WTC11 (cell line): ENCODE measurements around the gene SNX18. TPM values are rescaled to one million over a fixed set of nuclear protein-coding genes. Genes with fewer than 3 reads are reported as not detected.

Source experiments
- ATF1 ChIP-seq: sonication (generic); formaldehyde crosslinking; IDR thresholded peaks from 2 replicates; pipeline ENCODE4 v1.8.1; 2023; ENCODE audit warnings: mild to moderate bottlenecking, moderate library complexity, missing genetic modification reagents
- ATF3 ChIP-seq: sonication (generic); formaldehyde crosslinking; conservative IDR thresholded peaks from 2 replicates; pipeline ENCODE4 v1.8.1; 2022; ENCODE audit warnings: mild to moderate bottlenecking, missing genetic modification reagents
- CREB1 ChIP-seq: sonication (generic); formaldehyde crosslinking; IDR thresholded peaks from 2 replicates; pipeline ENCODE4 v1.8.0; 2023; ENCODE audit warnings: mild to moderate bottlenecking, missing genetic modification reagents
- ESRRA ChIP-seq: sonication (generic); formaldehyde crosslinking; IDR thresholded peaks from 2 replicates; pipeline ENCODE4 v1.8.1; 2022; ENCODE audit warnings: mild to moderate bottlenecking, missing genetic modification reagents, borderline replicate concordance
- JUN ChIP-seq: sonication (generic); formaldehyde crosslinking; IDR thresholded peaks from 2 replicates; pipeline ENCODE4 v1.8.0; 2023; ENCODE audit warnings: mild to moderate bottlenecking, missing genetic modification reagents
- NR1H2 ChIP-seq: sonication (generic); formaldehyde crosslinking; IDR thresholded peaks from 2 replicates; pipeline ENCODE4 v1.9.0; 2021; ENCODE audit warnings: mild to moderate bottlenecking, moderate library complexity, missing genetic modification reagents
- NR2C2 ChIP-seq: sonication (generic); formaldehyde crosslinking; IDR thresholded peaks from 2 replicates; pipeline ENCODE4 v1.8.0; 2022; ENCODE audit warnings: mild to moderate bottlenecking, missing genetic modification reagents
- NR3C1 ChIP-seq: sonication (generic); formaldehyde crosslinking; conservative IDR thresholded peaks from 2 replicates; pipeline ENCODE4 v1.8.1; 2023; ENCODE audit warnings: low read depth, mild to moderate bottlenecking, missing genetic modification reagents
- RORB ChIP-seq: fragments of 250-450 bp; sonication (Bioruptor Pico); IDR thresholded peaks from 2 replicates; pipeline ENCODE4 v1.9.0; 2021; ENCODE audit warnings: mild to moderate bottlenecking
- STAT6 ChIP-seq: sonication (generic); formaldehyde crosslinking; conservative IDR thresholded peaks from 2 replicates; pipeline ENCODE4 v1.8.1; 2023; ENCODE audit warnings: mild to moderate bottlenecking, low read depth, missing genetic modification reagents, moderate library complexity
- TP53 ChIP-seq: sonication (generic); formaldehyde crosslinking; IDR thresholded peaks from 2 replicates; pipeline ENCODE4 v1.8.1; 2023; ENCODE audit warnings: mild to moderate bottlenecking, missing genetic modification reagents
- ZNF121 ChIP-seq: sonication (generic); formaldehyde crosslinking; IDR thresholded peaks from 2 replicates; pipeline ENCODE4 v1.8.0; 2023; ENCODE audit warnings: missing genetic modification reagents
- ZNF138 ChIP-seq: sonication (generic); formaldehyde crosslinking; conservative IDR thresholded peaks from 2 replicates; pipeline ENCODE4 v1.8.1; 2022; ENCODE audit warnings: mild to moderate bottlenecking, moderate library complexity, missing genetic modification reagents
- ZNF263 ChIP-seq: sonication (generic); formaldehyde crosslinking; IDR thresholded peaks from 2 replicates; pipeline ENCODE4 v1.8.1; 2022; ENCODE audit warnings: low read depth, mild to moderate bottlenecking, moderate library complexity, missing genetic modification reagents
- ZNF396 ChIP-seq: fragments of 250-450 bp; sonication (Bioruptor Pico); IDR thresholded peaks from 2 replicates; pipeline ENCODE4 v1.8.0; 2021; ENCODE audit warnings: mild to moderate bottlenecking, moderate library complexity, borderline replicate concordance
- ZNF416 ChIP-seq: fragments of 250-450 bp; sonication (Bioruptor Pico); IDR thresholded peaks from 2 replicates; pipeline ENCODE4 v1.9.0; 2021; ENCODE audit warnings: mild to moderate bottlenecking, inconsistent platforms
- total RNA-seq: library from RNA; stranded (reverse); gene quantifications from 3 replicates; pipeline ENCODE4 v1.2.3, GENCODE V29; 2021
- TF ChIP-seq, protein P1 (sequence below): sonication (generic); formaldehyde crosslinking; IDR thresholded peaks from 2 replicates; pipeline ENCODE4 v1.8.1; 2022; ENCODE audit warnings: missing genetic modification reagents, borderline replicate concordance
- TF ChIP-seq, protein P2 (sequence below): sonication (generic); formaldehyde crosslinking; IDR thresholded peaks from 2 replicates; pipeline ENCODE4 v1.8.1; 2023; ENCODE audit warnings: mild to moderate bottlenecking, missing genetic modification reagents
- TF ChIP-seq, protein P3 (sequence below): sonication (generic); formaldehyde crosslinking; IDR thresholded peaks from 2 replicates; pipeline ENCODE4 v1.8.0; 2022; ENCODE audit warnings: mild to moderate bottlenecking, missing genetic modification reagents
- TF ChIP-seq, protein P4 (sequence below): sonication (generic); formaldehyde crosslinking; IDR thresholded peaks from 2 replicates; pipeline ENCODE4 v1.8.1; 2022; ENCODE audit warnings: low read depth, missing genetic modification reagents, borderline replicate concordance
- TF ChIP-seq, protein P5 (sequence below): sonication (generic); formaldehyde crosslinking; IDR thresholded peaks from 2 replicates; pipeline ENCODE4 v1.8.1; 2022; ENCODE audit warnings: mild to moderate bottlenecking, missing genetic modification reagents, moderate library complexity, borderline replicate concordance
- TF ChIP-seq, protein P6 (sequence below): sonication (generic); formaldehyde crosslinking; IDR thresholded peaks from 2 replicates; pipeline ENCODE4 v1.8.1; 2023; ENCODE audit warnings: mild to moderate bottlenecking, missing genetic modification reagents
- TF ChIP-seq, protein P7 (sequence below): fragments of 250-450 bp; sonication (Bioruptor Pico); conservative IDR thresholded peaks from 2 replicates; pipeline ENCODE4 v1.9.0; 2021; ENCODE audit warnings: mild to moderate bottlenecking

Gene SNX18
- total RNA-seq, 1 experiment from 2014 or later, result 24.6 TPM

GRCh38 chr5:54517512-54518145, at the start of gene SNX18 (continued):
- TF ChIP-seq, protein P1, sequence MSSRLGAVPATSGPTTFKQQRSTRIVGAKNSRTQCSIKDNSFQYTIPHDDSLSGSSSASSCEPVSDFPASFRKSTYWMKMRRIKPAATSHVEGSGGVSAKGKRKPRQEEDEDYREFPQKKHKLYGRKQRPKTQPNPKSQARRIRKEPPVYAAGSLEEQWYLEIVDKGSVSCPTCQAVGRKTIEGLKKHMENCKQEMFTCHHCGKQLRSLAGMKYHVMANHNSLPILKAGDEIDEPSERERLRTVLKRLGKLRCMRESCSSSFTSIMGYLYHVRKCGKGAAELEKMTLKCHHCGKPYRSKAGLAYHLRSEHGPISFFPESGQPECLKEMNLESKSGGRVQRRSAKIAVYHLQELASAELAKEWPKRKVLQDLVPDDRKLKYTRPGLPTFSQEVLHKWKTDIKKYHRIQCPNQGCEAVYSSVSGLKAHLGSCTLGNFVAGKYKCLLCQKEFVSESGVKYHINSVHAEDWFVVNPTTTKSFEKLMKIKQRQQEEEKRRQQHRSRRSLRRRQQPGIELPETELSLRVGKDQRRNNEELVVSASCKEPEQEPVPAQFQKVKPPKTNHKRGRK (CRISPR knock-in tag), result no peak
- TF ChIP-seq, protein P2, sequence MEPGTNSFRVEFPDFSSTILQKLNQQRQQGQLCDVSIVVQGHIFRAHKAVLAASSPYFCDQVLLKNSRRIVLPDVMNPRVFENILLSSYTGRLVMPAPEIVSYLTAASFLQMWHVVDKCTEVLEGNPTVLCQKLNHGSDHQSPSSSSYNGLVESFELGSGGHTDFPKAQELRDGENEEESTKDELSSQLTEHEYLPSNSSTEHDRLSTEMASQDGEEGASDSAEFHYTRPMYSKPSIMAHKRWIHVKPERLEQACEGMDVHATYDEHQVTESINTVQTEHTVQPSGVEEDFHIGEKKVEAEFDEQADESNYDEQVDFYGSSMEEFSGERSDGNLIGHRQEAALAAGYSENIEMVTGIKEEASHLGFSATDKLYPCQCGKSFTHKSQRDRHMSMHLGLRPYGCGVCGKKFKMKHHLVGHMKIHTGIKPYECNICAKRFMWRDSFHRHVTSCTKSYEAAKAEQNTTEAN, result no peak
- no peak for TF ChIP-seq ATF1 (CRISPR knock-in tag)
- no peak for TF ChIP-seq CREB1
- TF ChIP-seq ATF3, result no peak
- no peak for TF ChIP-seq ZNF396
- no peak for TF ChIP-seq NR3C1
- no peak for TF ChIP-seq ZNF263 (CRISPR knock-in tag)
- no peak for TF ChIP-seq RORB
- TF ChIP-seq JUN, result 0 out of 2 replicates have a peak, but pooled peaks have one; percentile 74
- TF ChIP-seq, protein P3, sequence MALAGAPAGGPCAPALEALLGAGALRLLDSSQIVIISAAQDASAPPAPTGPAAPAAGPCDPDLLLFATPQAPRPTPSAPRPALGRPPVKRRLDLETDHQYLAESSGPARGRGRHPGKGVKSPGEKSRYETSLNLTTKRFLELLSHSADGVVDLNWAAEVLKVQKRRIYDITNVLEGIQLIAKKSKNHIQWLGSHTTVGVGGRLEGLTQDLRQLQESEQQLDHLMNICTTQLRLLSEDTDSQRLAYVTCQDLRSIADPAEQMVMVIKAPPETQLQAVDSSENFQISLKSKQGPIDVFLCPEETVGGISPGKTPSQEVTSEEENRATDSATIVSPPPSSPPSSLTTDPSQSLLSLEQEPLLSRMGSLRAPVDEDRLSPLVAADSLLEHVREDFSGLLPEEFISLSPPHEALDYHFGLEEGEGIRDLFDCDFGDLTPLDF, result no peak
- TF ChIP-seq ZNF138 (CRISPR knock-in tag), result no peak
- no peak for TF ChIP-seq STAT6 (CRISPR knock-in tag)
- no peak for TF ChIP-seq NR2C2 (CRISPR knock-in tag)
- no peak for TF ChIP-seq NR1H2 (CRISPR knock-in tag)
- TF ChIP-seq, protein P4, sequence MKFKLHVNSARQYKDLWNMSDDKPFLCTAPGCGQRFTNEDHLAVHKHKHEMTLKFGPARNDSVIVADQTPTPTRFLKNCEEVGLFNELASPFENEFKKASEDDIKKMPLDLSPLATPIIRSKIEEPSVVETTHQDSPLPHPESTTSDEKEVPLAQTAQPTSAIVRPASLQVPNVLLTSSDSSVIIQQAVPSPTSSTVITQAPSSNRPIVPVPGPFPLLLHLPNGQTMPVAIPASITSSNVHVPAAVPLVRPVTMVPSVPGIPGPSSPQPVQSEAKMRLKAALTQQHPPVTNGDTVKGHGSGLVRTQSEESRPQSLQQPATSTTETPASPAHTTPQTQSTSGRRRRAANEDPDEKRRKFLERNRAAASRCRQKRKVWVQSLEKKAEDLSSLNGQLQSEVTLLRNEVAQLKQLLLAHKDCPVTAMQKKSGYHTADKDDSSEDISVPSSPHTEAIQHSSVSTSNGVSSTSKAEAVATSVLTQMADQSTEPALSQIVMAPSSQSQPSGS, result no peak
- TF ChIP-seq, protein P5, sequence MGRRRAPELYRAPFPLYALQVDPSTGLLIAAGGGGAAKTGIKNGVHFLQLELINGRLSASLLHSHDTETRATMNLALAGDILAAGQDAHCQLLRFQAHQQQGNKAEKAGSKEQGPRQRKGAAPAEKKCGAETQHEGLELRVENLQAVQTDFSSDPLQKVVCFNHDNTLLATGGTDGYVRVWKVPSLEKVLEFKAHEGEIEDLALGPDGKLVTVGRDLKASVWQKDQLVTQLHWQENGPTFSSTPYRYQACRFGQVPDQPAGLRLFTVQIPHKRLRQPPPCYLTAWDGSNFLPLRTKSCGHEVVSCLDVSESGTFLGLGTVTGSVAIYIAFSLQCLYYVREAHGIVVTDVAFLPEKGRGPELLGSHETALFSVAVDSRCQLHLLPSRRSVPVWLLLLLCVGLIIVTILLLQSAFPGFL (CRISPR knock-in tag), result no peak
- TF ChIP-seq, protein P6, sequence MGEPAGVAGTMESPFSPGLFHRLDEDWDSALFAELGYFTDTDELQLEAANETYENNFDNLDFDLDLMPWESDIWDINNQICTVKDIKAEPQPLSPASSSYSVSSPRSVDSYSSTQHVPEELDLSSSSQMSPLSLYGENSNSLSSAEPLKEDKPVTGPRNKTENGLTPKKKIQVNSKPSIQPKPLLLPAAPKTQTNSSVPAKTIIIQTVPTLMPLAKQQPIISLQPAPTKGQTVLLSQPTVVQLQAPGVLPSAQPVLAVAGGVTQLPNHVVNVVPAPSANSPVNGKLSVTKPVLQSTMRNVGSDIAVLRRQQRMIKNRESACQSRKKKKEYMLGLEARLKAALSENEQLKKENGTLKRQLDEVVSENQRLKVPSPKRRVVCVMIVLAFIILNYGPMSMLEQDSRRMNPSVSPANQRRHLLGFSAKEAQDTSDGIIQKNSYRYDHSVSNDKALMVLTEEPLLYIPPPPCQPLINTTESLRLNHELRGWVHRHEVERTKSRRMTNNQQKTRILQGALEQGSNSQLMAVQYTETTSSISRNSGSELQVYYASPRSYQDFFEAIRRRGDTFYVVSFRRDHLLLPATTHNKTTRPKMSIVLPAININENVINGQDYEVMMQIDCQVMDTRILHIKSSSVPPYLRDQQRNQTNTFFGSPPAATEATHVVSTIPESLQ (CRISPR knock-in tag), result no peak
- TF ChIP-seq, protein P7, sequence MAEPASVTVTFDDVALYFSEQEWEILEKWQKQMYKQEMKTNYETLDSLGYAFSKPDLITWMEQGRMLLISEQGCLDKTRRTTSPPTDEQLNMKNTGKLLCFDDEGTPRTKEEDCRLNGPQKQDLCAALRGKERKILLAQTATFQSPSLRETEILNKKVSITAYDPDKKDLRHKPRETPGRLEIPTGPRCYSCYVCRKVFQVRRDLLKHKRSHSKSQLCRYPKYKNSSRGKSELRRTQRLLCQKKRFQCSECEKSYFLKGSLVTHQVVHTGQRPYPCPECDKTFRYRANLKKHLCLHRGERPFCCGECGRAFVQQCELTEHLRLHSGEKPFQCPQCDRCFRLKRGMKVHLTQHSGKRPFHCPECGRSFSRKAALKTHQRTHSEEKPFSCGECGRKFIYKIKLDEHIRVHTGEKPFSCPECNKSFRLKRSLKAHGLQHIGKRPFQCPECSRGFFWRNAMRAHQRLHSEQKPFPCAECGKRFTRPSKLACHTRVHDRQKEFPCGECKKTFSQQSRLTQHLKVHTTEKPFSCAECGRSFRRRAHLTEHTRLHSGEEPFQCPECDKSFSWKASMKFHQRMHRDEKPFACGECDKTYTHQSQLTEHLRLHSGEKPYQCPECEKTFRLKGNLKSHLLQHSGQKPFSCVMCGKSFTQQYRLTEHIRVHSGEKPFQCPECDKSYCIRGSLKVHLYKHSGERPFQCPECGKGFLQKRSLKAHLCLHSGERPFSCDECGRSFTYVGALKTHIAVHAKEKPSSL (CRISPR knock-in tag), result no peak
- TF ChIP-seq TP53 (CRISPR knock-in tag), result 0 out of 2 replicates have a peak, but pooled peaks have one; percentile 42
- TF ChIP-seq ZNF121 (CRISPR knock-in tag), result no peak
- TF ChIP-seq ZNF416 (CRISPR knock-in tag), result peak; percentile 59; the same call in 1 of the 2 replicates
- TF ChIP-seq ESRRA (CRISPR knock-in tag), result no peak
